ENCODE data around the gene ARHGAP12. TPM values are rescaled to one million over a fixed set of nuclear protein-coding genes. Genes with fewer than 3 reads are reported as not detected.

ARHGAP12 gene
- total and polyA plus RNA-seq, 2 experiments from 2014 or later = 12.7 to 29.1 TPM

DNA sequence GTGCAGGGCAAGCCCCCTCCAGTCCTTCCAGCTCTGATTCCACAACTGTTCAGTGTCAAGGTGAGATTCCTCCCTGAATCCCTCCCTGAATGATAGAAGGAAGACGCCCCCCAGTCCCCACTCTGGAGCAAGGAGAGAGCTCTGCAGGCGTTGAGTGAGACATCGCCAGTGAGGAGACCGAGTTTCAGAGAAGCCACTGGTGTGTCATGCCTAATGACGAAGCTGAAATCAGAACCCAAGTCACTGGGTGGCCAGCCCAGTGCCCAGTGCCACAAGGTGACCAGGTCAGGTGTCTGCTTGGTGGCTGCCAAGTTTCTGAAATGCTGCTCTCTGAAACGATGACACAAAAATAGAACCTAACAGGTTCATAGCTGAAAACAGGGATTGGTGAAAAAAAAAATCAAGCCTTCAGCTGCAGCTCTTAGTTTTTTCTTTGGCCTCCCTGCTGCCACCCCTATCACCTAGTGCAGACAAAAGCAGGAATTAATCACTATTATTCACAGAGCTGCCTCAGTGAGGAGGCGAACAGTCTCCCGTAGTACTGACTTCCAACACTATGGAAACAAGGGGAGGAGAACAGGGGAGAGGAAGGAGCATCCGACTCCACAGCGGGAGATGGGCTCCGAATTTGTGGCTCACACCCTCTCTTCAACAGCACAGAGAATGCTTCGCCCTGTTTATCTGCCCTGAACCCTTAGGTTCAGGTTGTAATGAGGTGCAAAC is 153.5 kb downstream of the ARHGAP12 start:
- TF ChIP-seq, protein P1, sequence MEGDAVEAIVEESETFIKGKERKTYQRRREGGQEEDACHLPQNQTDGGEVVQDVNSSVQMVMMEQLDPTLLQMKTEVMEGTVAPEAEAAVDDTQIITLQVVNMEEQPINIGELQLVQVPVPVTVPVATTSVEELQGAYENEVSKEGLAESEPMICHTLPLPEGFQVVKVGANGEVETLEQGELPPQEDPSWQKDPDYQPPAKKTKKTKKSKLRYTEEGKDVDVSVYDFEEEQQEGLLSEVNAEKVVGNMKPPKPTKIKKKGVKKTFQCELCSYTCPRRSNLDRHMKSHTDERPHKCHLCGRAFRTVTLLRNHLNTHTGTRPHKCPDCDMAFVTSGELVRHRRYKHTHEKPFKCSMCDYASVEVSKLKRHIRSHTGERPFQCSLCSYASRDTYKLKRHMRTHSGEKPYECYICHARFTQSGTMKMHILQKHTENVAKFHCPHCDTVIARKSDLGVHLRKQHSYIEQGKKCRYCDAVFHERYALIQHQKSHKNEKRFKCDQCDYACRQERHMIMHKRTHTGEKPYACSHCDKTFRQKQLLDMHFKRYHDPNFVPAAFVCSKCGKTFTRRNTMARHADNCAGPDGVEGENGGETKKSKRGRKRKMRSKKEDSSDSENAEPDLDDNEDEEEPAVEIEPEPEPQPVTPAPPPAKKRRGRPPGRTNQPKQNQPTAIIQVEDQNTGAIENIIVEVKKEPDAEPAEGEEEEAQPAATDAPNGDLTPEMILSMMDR (IDR thresholded peaks at IDR 0.05; ENCODE audit: low read depth, low read length) = no peak
- no peak overlapping the region for H3K27ac ChIP-seq

GRCh38 chr10:31774299-31774900 is 154.2 kb downstream of the ARHGAP12 start:
- H3K27me3 ChIP-seq = no peaks in the 10 kb centered on the region
- TF ChIP-seq, protein P1 (IDR thresholded peaks at IDR 0.05; ENCODE audit: low read depth, low read length) = no peak
- no peak for DNase-seq (ENCODE audit: low read depth in 1 of 2, low spot score in 1 of 2)
- H3K4me1 ChIP-seq (ENCODE audit: low read depth) = no peaks in the 10 kb centered on the region
- no peaks in the 10 kb centered on the region for H3K9me3 ChIP-seq (ENCODE audit: low read depth)
- H3K27ac ChIP-seq = no peak overlapping the region
- H3K36me3 ChIP-seq = no peaks in the 10 kb centered on the region
- no peak overlapping the region for H3K4me3 ChIP-seq

More for the DNA sequence above, 153.5 kb downstream of the ARHGAP12 start:
- no peaks in the 10 kb centered on the region for H3K4me1 ChIP-seq (ENCODE audit: low read depth)
- H3K36me3 ChIP-seq = no peaks in the 10 kb centered on the region
- H3K9me3 ChIP-seq (ENCODE audit: low read depth) = no peaks in the 10 kb centered on the region
- DNase-seq (ENCODE audit: low read depth in 1 of 2, low spot score in 1 of 2) = no peak
- H3K27me3 ChIP-seq = no peaks in the 10 kb centered on the region
- no peak overlapping the region for H3K4me3 ChIP-seq

DNA sequence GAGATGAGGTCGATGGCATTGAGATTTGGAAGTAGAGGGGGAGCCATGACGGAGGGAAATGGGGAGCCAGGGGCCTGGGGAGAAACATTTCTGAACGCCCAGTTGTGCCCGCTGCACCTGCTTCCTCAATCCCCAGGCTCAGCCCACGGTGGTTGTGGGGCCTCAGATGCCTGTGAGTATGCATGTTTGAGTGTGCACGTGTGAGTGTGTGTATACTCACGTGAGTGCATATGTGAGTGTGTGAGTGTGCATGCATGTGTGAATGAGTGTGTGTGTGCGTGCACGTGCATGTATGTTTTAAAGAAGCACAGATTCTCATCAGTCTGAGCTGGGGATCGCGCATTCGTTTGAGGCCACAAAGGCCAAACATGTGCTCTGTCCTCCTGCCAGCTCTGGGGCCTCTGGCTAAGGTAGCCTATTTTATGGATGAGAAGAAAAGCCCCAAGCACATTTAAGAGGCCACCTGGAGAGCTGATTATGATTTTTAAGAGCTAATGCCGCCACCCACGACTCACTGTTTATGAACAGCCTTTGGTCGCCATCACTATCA is 154.8 kb downstream of the ARHGAP12 start:
- Histone ChIP-seq H3K4me3 (no peak overlapping the region), H3K36me3 (no peaks in the 10 kb centered on the region), H3K27me3 (no peaks in the 10 kb centered on the region), H3K27ac (no peak overlapping the region), H3K9me3 (ENCODE audit: low read depth) (no peaks in the 10 kb centered on the region), H3K4me1 (ENCODE audit: low read depth) (no peaks in the 10 kb centered on the region)
- TF ChIP-seq, protein P1 (IDR thresholded peaks at IDR 0.05; ENCODE audit: low read depth, low read length) = no peak
- no peak for DNase-seq (ENCODE audit: low read depth in 1 of 2, low spot score in 1 of 2)

DNA sequence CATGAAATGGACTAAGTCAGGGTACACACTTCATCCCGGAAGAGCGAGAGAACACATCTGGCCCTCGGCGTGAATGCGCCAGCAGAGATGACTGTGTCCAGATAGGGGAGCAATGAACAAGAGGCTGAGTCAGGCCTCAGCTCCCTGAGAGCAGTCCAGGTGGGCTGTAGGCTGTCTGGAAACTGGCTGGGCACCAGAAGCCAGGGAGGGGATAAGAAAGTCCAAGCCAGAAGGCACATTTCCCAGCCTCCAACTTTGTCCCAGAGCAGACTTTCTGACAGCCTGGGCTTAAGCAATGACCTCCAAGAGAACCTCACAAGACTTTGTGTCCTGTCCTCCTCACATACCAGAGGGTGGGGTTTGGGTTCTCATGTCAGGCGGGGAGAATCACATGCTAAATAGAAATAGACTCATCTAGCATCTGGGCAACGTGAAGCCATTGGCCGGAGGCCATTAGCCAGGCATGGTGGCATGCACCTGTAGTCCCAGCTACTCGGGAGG is 157.2 kb downstream of the ARHGAP12 start:
- no peaks in the 10 kb centered on the region for H3K9me3 ChIP-seq (ENCODE audit: low read depth)
- H3K4me3 ChIP-seq = no peak overlapping the region
- no peaks in the 10 kb centered on the region for H3K4me1 ChIP-seq (ENCODE audit: low read depth)
- no peak overlapping the region for H3K27ac ChIP-seq
- TF ChIP-seq, protein P1 (IDR thresholded peaks at IDR 0.05; ENCODE audit: low read depth, low read length) = no peak
- DNase-seq (ENCODE audit: low read depth in 1 of 2, low spot score in 1 of 2) = peak in 1 of 2 donors; percentile 79
- no peaks in the 10 kb centered on the region for H3K27me3 ChIP-seq
- no peaks in the 10 kb centered on the region for H3K36me3 ChIP-seq

DNA sequence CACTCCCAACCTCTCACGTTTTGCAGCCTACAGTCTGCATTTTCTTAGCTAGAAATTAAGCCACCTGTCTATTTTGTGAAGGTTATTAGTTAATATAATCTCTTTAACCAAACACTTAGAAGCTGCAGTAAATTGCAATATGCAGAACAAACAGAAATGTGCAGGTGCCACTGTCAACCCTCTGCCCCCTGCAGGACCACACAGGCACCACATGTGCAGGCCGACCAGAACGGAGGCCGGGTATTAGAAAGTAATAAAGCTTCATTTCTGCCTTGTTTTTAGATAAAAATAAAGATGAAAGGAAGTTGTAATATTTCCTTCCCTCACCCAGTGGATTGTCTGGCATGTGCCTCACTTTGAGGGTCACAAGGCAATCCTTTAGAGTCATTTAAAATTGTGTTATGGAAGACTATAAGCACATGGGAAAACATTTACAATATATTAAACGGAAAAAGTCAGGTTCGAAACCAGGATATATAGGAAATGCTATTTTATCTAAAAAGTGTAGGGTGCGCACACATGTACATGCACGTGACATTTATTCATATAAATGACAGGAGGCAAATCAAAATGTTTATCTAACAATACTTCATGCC is 158.2 kb downstream of the ARHGAP12 start:
- Histone ChIP-seq H3K4me3 (no peak overlapping the region), H3K9me3 (ENCODE audit: low read depth) (no peaks in the 10 kb centered on the region), H3K27me3 (no peaks in the 10 kb centered on the region), H3K4me1 (ENCODE audit: low read depth) (no peaks in the 10 kb centered on the region), H3K36me3 (no peaks in the 10 kb centered on the region), H3K27ac (no peak overlapping the region)
- peak; percentile 33 to 56 for DNase-seq (ENCODE audit: low read depth in 1 of 2, low spot score in 1 of 2)
- TF ChIP-seq, protein P1 (IDR thresholded peaks at IDR 0.05; ENCODE audit: low read depth, low read length) = peak; percentile 59
